Neutrophil (primary cell): ENCODE measurements around the gene TEAD4.

ENCODE experiments used
- H3K27ac ChIP-seq: fragments of 200-600 bp; sonication (generic); 2 replicates; pipeline ENCODE4 v1.5.1; 2016; ENCODE audit warnings: mild to moderate bottlenecking, moderate library complexity
- H3K27me3 ChIP-seq: fragments of 200-600 bp; sonication (generic); 2 replicates; pipeline ENCODE4 v1.6.0; 2016; ENCODE audit warnings: mild to moderate bottlenecking
- H3K36me3 ChIP-seq: fragments of 200-600 bp; sonication (generic); 2 replicates; pipeline ENCODE4 v1.5.1; 2017
- H3K4me1 ChIP-seq, 2 experiments: fragments of 200-600 bp in 1 of 2; sonication (generic) in 1 of 2; 1 replicate in 1 of 2; 2 replicates in 1 of 2; pipeline versions ENCODE4 v1.5.1 to v1.6.1; 2013 to 2016; ENCODE audit warnings: low read depth in 1 of 2, low read length in 1 of 2, mild to moderate bottlenecking in 1 of 2, moderate library complexity in 1 of 2; ENCODE audit not compliant: control insufficient read depth in 1 of 2, insufficient read depth in 1 of 2
- H3K4me3 ChIP-seq, 2 experiments: fragments of 200-600 bp in 1 of 2; sonication (generic) in 1 of 2; 1 replicate in 1 of 2; 2 replicates in 1 of 2; pipeline ENCODE4 v1.5.1; 2013 to 2016; ENCODE audit warnings: low read depth in 1 of 2, low read length in 1 of 2, mild to moderate bottlenecking in 1 of 2, moderate library complexity in 1 of 2
- H3K9me3 ChIP-seq: fragments of 200-600 bp; sonication (generic); 2 replicates; pipeline ENCODE4 v1.5.1; 2016
- TF ChIP-seq, protein P1 (sequence below): fragments of 200-600 bp; sonication (generic); IDR thresholded peaks from 2 replicates; pipeline ENCODE4 v1.5.1; 2016; ENCODE audit warnings: antibody characterized with exemption

Gene TEAD4

DNA sequence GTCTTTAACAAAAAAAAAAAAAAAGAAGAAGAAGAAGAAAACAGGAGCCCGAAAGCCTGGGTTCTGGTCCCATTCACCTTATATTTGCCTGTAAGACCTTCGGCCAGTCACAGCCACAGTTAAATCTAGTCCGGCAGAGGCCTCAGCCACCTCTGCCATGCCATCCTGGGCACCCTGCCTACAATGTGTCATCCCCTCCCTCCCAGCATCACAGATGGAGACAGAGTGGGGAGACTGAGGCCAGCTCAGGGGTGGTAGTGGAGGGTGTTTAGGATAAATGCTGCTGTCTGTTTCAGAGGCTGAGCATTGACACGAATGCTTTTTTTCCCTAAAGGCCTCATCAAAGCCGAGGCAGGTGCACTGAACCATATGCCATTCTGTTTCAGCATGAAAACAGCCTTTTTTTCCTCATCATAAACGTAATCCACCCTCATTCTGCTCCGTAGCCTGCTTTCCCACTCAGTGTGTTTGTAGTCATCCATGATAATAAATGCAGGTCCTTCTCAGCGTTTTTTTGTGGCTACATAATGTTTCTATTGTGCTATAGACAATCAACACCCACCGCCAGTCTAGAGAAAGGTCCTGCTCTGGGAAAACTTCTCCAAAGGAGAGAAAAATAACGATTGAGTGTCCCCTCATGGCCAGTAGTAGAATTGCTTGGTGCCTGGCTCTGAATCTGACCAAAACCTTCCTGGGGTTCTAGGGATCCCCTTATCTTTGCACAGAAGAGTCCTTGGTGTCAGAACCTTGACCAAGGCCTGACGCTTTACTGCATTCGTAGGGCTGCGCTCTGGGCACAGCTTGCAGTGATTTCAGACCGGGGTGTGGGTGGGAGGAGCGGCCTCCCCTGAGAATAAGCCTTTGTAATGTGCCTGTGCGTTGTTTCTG, 76.9 kb downstream of the TEAD4 start:
- H3K4me1 ChIP-seq = no peaks in the 10 kb centered on the region
- H3K27ac ChIP-seq = no peak overlapping the region
- no peak overlapping the region for H3K4me3 ChIP-seq
- H3K27me3 ChIP-seq = no peaks in the 10 kb centered on the region
- H3K9me3 ChIP-seq = no peaks in the 10 kb centered on the region
- no peaks in the 10 kb centered on the region for H3K36me3 ChIP-seq
- TF ChIP-seq, protein P1, sequence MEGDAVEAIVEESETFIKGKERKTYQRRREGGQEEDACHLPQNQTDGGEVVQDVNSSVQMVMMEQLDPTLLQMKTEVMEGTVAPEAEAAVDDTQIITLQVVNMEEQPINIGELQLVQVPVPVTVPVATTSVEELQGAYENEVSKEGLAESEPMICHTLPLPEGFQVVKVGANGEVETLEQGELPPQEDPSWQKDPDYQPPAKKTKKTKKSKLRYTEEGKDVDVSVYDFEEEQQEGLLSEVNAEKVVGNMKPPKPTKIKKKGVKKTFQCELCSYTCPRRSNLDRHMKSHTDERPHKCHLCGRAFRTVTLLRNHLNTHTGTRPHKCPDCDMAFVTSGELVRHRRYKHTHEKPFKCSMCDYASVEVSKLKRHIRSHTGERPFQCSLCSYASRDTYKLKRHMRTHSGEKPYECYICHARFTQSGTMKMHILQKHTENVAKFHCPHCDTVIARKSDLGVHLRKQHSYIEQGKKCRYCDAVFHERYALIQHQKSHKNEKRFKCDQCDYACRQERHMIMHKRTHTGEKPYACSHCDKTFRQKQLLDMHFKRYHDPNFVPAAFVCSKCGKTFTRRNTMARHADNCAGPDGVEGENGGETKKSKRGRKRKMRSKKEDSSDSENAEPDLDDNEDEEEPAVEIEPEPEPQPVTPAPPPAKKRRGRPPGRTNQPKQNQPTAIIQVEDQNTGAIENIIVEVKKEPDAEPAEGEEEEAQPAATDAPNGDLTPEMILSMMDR = no peak

DNA sequence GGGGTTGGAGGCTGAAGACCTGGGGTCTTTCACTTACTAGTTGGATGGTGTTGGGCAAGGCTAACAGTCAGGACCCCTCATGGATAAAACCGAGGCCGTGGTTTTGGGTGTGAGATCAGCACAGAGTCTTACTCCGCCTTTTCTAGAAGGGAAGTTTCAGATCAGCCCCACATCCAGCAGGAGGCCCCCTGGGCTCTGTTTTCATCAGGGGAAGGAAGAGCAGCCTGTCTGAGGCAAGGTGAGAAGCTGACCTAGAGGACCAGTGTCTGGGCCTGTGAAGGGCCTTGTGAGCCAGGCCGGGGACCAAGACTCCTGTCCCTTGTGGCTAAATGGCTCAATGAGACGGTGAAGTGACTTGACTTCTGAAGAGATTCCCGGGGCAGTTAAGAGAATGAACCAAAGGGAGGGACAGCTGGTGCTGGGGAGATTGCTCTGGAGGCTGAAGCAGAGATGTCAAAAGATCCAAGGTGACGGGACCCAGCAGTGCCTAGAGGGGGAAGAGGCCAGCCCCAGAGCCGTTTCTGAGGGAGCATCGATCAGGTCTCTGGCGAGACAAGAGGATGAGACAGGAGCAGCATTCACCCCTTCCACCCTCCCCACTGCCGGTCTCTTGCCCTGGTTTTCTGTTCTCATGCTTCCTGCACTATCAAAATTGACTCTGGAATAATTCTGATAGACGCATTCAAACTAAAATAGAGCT, 77.9 kb downstream of the TEAD4 start:
- H3K27me3 ChIP-seq = no peaks in the 10 kb centered on the region
- H3K9me3 ChIP-seq = no peaks in the 10 kb centered on the region
- no peak overlapping the region for H3K27ac ChIP-seq
- H3K4me1 ChIP-seq = no peaks in the 10 kb centered on the region
- H3K36me3 ChIP-seq = no peaks in the 10 kb centered on the region
- H3K4me3 ChIP-seq = no peak overlapping the region
- TF ChIP-seq, protein P1 = no peak

DNA sequence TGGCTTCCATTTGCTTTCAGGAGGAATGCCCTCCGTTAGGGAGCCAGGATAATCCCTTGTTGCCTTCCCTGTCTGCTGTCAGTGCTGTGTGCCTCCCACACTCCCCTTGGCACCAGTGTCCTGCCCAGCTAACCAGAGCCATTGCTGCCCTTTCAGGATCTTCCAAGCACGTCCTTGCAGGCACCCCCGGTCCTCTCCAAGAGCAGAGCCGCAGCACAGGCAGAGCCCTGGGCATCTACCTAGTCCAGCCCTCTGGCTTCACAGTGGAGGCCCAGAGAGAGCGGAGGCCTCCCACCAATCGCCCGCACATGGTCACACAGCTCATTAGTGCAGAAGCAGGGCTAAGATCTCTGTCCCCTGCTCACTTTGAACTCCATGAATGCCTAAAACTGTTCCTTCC, 79.0 kb downstream of the TEAD4 start:
- no peaks in the 10 kb centered on the region for H3K4me1 ChIP-seq
- no peak overlapping the region for H3K27ac ChIP-seq
- H3K4me3 ChIP-seq = no peak overlapping the region
- H3K9me3 ChIP-seq = no peaks in the 10 kb centered on the region
- TF ChIP-seq, protein P1 = no peak
- H3K27me3 ChIP-seq = peaks cover 10% of the 10 kb centered on the region
- no peaks in the 10 kb centered on the region for H3K36me3 ChIP-seq

DNA sequence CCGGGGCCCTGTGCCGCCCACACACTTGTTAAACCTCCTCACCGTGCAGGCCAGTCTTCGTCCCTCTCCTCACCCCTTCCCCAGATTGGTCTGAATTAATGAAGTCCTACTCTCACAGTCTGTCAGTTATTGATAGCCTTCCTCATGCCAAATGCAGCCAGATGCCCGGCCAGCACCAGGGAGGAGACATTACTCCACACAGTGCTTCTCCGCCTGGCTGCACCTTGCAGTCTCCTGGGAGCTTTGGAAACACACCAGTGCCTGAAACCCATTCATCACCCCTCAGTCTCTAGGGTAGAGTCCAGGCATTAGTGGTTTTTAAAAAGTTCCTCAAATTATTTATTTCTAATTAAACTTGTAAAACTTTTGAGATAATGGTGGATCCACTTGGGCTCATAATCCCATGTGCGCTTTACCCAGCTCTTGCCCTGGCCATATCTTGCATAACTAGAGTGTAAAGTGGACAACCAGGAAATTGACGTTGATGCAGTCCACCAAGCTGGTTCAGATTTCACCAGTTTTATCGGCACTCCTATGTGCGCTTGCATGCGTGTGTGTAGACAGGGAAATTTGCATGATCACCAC, 79.8 kb downstream of the TEAD4 start:
- no peaks in the 10 kb centered on the region for H3K4me1 ChIP-seq
- no peaks in the 10 kb centered on the region for H3K9me3 ChIP-seq
- TF ChIP-seq, protein P1 = no peak
- H3K27me3 ChIP-seq = peaks cover 15% of the 10 kb centered on the region
- no peak overlapping the region for H3K4me3 ChIP-seq
- H3K27ac ChIP-seq = no peak overlapping the region
- H3K36me3 ChIP-seq = no peaks in the 10 kb centered on the region

DNA sequence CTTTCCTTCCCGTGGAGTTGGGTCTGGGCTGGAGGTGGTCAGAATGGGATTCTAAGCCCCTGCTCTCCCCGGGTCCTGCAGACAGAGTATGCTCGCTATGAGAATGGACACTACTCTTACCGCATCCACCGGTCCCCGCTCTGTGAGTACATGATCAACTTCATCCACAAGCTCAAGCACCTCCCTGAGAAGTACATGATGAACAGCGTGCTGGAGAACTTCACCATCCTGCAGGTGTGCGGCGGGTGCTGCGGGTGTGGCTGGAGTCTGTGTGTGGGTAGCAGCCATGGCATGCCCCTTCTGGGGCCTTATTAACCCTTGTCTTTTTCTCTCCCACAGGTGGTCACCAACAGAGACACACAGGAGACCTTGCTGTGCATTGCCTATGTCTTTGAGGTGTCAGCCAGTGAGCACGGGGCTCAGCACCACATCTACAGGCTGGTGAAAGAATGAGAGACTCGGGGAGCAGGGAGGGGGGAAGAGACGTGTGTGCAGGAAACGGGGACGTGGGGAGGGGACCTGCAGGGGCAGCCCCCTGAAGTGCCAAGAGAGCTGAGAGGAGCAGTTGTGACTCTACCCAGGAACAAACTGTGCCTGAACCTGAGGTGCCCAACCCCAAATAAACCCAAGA, 80.9 kb downstream of the TEAD4 start:
- TF ChIP-seq, protein P1 = no peak
- Histone ChIP-seq H3K9me3 (no peaks in the 10 kb centered on the region), H3K36me3 (no peaks in the 10 kb centered on the region), H3K4me3 (no peak overlapping the region), H3K27me3 (peaks cover 15% of the 10 kb centered on the region), H3K27ac (no peak overlapping the region), H3K4me1 (no peaks in the 10 kb centered on the region)
